Measurements from ENCODE around the gene ADISSP.
A peak's percentile ranks its signal among the peaks of the same experiment; 100 is the strongest.

The ADISSP gene

GRCh38 chr20:3784216-3784853 lies 16.8 kb upstream of the ADISSP start:
- DNase-seq (ENCODE audit: low read depth) = no peak
- H3K4me3 ChIP-seq (ENCODE audit: low read depth, low read length) = no peak overlapping the region
- no peak for TF ChIP-seq CTCF (IDR thresholded peaks at IDR 0.05; ENCODE audit: insufficient read depth, low read depth, low read length, missing control alignments)

- no peak overlapping the region for H3K4me3 ChIP-seq (ENCODE audit: low read depth, low read length)
- TF ChIP-seq CTCF (IDR thresholded peaks at IDR 0.05; ENCODE audit: insufficient read depth, low read depth, low read length, missing control alignments) = no peak
- no peak for DNase-seq (ENCODE audit: low read depth)
These were observed 16.1 kb upstream of the ADISSP start for GRCh38 chr20:3783511-3784195.

GRCh38 chr20:3783068-3783489 lies 15.5 kb upstream of the ADISSP start:
- no peak overlapping the region for H3K4me3 ChIP-seq (ENCODE audit: low read depth, low read length)
- TF ChIP-seq CTCF (IDR thresholded peaks at IDR 0.05; ENCODE audit: insufficient read depth, low read depth, low read length, missing control alignments) = no peak
- DNase-seq (ENCODE audit: low read depth) = no peak

GRCh38 chr20:3782597-3782996 lies 15.0 kb upstream of the ADISSP start:
- no peak overlapping the region for H3K4me3 ChIP-seq (ENCODE audit: low read depth, low read length)
- TF ChIP-seq CTCF (IDR thresholded peaks at IDR 0.05; ENCODE audit: insufficient read depth, low read depth, low read length, missing control alignments) = no peak
- no peak for DNase-seq (ENCODE audit: low read depth)

- no peak for TF ChIP-seq CTCF (IDR thresholded peaks at IDR 0.05; ENCODE audit: insufficient read depth, low read depth, low read length, missing control alignments)
- H3K4me3 ChIP-seq (ENCODE audit: low read depth, low read length) = no peak within 1 kb of the TSS
- DNase-seq (ENCODE audit: low read depth) = peak; percentile 80
These were observed 13.8 kb upstream of the ADISSP start, which contains the start of gene SPEF1 for GRCh38 chr20:3781153-3781910. Gene SPEF1 (minus strand): TSS chr20:3781448. CDS start chr20:3781287, 161 bp downstream.

GRCh38 chr20:3778976-3779375 lies 11.4 kb upstream of the ADISSP start:
- DNase-seq (ENCODE audit: low read depth) = no peak
- H3K4me3 ChIP-seq (ENCODE audit: low read depth, low read length) = no peak overlapping the region
- no peak for TF ChIP-seq CTCF (IDR thresholded peaks at IDR 0.05; ENCODE audit: insufficient read depth, low read depth, low read length, missing control alignments)
